ENCODE results near the gene ZNF841. TPM values are rescaled to one million over a fixed set of nuclear protein-coding genes. Genes with fewer than 3 reads are reported as not detected.

ZNF841 gene
- total and polyA plus RNA-seq, 9 of the 15 experiments (the other 6 are each of a cell fraction or from before 2014, with no cell fraction given) = 3.1 to 17.1 (median 11.0) TPM

DNA sequence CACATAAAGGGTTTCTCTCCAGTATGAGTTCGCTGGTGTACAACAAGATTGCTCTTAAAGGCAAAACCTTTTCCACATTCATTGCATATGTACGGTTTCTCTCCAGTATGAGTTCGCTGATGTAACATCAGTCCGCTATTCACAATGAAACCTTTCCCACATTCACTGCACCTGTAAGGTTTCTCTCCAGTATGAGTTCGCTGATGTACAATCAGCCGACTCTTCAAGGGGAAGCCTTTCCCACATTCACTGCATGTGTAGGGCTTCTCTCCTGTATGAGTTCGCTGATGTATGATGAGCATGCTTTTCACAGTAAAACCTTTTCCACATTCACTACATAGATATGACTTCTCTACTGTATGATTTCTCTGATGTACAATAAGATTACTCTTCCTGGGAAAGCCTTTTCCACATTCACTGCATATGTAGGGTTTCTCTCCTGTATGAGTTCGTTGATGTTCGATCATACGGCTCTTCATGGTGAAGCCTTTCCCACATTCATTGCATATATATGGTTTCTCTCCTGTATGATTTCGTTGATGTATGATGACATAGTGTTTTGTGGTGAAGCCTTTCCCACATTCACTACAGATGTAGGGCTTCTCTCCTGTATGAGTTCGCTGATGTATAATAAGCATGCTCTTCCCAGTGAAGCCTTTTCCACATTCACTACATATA, 61.4 kb downstream of the ZNF841 start (continued):
- TF ChIP-seq, protein P1, sequence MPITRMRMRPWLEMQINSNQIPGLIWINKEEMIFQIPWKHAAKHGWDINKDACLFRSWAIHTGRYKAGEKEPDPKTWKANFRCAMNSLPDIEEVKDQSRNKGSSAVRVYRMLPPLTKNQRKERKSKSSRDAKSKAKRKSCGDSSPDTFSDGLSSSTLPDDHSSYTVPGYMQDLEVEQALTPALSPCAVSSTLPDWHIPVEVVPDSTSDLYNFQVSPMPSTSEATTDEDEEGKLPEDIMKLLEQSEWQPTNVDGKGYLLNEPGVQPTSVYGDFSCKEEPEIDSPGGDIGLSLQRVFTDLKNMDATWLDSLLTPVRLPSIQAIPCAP (CRISPR knock-in tag; IDR thresholded peaks at IDR 0.05; ENCODE audit: borderline replicate concordance) = no peak
- TF ChIP-seq HDGF (IDR thresholded peaks at IDR 0.05) = no peak
- TF ChIP-seq ZBTB7A (IDR thresholded peaks at IDR 0.05; ENCODE audit: borderline replicate concordance, control insufficient read depth, low read depth, low read length) = no peak
- TF ChIP-seq RUNX1 (IDR thresholded peaks at IDR 0.05; ENCODE audit: low read depth) = no peak
- no peak for TF ChIP-seq RBBP5 (IDR thresholded peaks at IDR 0.05; ENCODE audit: borderline replicate concordance, insufficient read depth, low read length, poor library complexity, severe bottlenecking)
- no peak for TF ChIP-seq NR2C1 (IDR thresholded peaks at IDR 0.05)
- no peak for TF ChIP-seq NR2C1 (tag; IDR thresholded peaks at IDR 0.05)
- TF ChIP-seq PHF20 (IDR thresholded peaks at IDR 0.05; ENCODE audit: partially characterized antibody) = no peak
- TF ChIP-seq XRCC5 (IDR thresholded peaks at IDR 0.05; ENCODE audit: low read depth, low read length) = no peak
- TF ChIP-seq NCOA1 (IDR thresholded peaks at IDR 0.05; ENCODE audit: low read depth) = no peak
- no peak for TF ChIP-seq ZNF507 (tag; conservative IDR thresholded peaks at IDR 0.05)
- no peak for TF ChIP-seq GABPB2 (CRISPR knock-in tag; conservative IDR thresholded peaks at IDR 0.05)
- TF ChIP-seq CREM (IDR thresholded peaks at IDR 0.05; ENCODE audit: low read depth) = no peak
- TF ChIP-seq ZBTB49 (CRISPR knock-in tag; IDR thresholded peaks at IDR 0.05; ENCODE audit: borderline replicate concordance) = no peak
- TF ChIP-seq HLTF (IDR thresholded peaks at IDR 0.05) = no peak
- TF ChIP-seq ATF3 (IDR thresholded peaks at IDR 0.05) = peak; percentile 31; the same call in 1 of the 2 replicates
- no peak for TF ChIP-seq ATF3 (CRISPR knock-in tag; conservative IDR thresholded peaks at IDR 0.05)
- TF ChIP-seq RAD21 (CRISPR knock-in tag; conservative IDR thresholded peaks at IDR 0.05 in 1 of 2, IDR thresholded peaks at IDR 0.05 in 1 of 2) = no peak
- no peak for TF ChIP-seq EHMT2 (IDR thresholded peaks at IDR 0.05)
- no peak for TF ChIP-seq PHF21A (IDR thresholded peaks at IDR 0.05; ENCODE audit: borderline replicate concordance, low read depth)
- TF ChIP-seq ZNF324 (CRISPR knock-in tag; IDR thresholded peaks at IDR 0.05) = no peak
- no peak for TF ChIP-seq POLR2H (tag; IDR thresholded peaks at IDR 0.05; ENCODE audit: low read depth)
- TF ChIP-seq, protein P2, sequence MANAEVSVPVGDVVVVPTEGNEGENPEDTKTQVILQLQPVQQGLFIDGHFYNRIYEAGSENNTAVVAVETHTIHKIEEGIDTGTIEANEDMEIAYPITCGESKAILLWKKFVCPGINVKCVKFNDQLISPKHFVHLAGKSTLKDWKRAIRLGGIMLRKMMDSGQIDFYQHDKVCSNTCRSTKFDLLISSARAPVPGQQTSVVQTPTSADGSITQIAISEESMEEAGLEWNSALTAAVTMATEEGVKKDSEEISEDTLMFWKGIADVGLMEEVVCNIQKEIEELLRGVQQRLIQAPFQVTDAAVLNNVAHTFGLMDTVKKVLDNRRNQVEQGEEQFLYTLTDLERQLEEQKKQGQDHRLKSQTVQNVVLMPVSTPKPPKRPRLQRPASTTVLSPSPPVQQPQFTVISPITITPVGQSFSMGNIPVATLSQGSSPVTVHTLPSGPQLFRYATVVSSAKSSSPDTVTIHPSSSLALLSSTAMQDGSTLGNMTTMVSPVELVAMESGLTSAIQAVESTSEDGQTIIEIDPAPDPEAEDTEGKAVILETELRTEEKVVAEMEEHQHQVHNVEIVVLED (CRISPR knock-in tag; IDR thresholded peaks at IDR 0.05) = no peak
- TF ChIP-seq PCBP1 (IDR thresholded peaks at IDR 0.05; ENCODE audit: low read depth, low read length, poor library complexity, severe bottlenecking) = no peak
- no peak for TF ChIP-seq LEF1 (IDR thresholded peaks at IDR 0.05)
- no peak for TF ChIP-seq ERF (CRISPR knock-in tag; IDR thresholded peaks at IDR 0.05)
